Mucosa of descending colon (tissue), 3 donors: ENCODE data around the gene MUC12. TPM values are rescaled to one million over a fixed set of nuclear protein-coding genes. Genes with fewer than 3 reads are reported as not detected.

ENCODE experiments used
- ATAC-seq: fragments of 200-7000 bp; cut with Tn5 transposase; one replicate; pipeline ENCODE4 v1.9.1; 2020; ENCODE audit warnings: mild to moderate bottlenecking, moderate library complexity
- DNase-seq, 3 donors: peaks; one replicate each; pipeline ENCODE4 v3.0.0-alpha.2; 2020
- H3K36me3 ChIP-seq: fragments of 200-600 bp; one replicate; pipeline ENCODE4 v1.8.0; 2021; ENCODE audit warnings: low read depth, mild to moderate bottlenecking
- H3K4me1 ChIP-seq: fragments of 200-600 bp; one replicate; pipeline ENCODE4 v1.8.0; 2021; ENCODE audit warnings: low read depth, mild to moderate bottlenecking
- H3K4me3 ChIP-seq: fragments of 200-600 bp; one replicate; pipeline ENCODE4 v1.8.0; 2021; ENCODE audit warnings: mild to moderate bottlenecking
- H3K9me3 ChIP-seq: fragments of 200-600 bp; one replicate; pipeline ENCODE4 v1.8.0; 2021; ENCODE audit warnings: mild to moderate bottlenecking
- CTCF ChIP-seq: fragments of 200-600 bp; IDR thresholded peaks from one replicate; pipeline ENCODE4 v1.8.0; 2022; ENCODE audit warnings: antibody characterized with exemption, mild to moderate bottlenecking
- intact Hi-C, 2 donors: fragments of 100-400 bp; cut with DNase I in 1 of 2; cut with micrococcal nuclease in 1 of 2; formaldehyde crosslinking; loops; one replicate each; pipeline versions ENCODE4 v1.11.0 to v1.11.1; 2022; cut with DNase I, micrococcal nuclease
- total RNA-seq, 3 donors: library from RNA; stranded (reverse); fragmentation: NEBNext Ultra II Directional in 2 of 3; extraction: Animal tissue kit (Norgen Biotek cat#: 25700) in 2 of 3; gene quantifications; one replicate each; pipeline versions ENCODE4 v1.2.1 to v1.2.4, GENCODE V29; 2021 to 2023
- donor health status: DM: no; HTN: no; CAD: no; lungs with moderate emphysema.
- donor health status: DM: no; HTN: no; CAD: no.
- donor health status: DM: no; HTN: yes; CAD: no.

Gene MUC12
- total RNA-seq, 3 donors from 2014 or later, result 357 to 848 (median 814) TPM

GRCh38 chr7:100951888-100952560, 17.3 kb upstream of the MUC12 start:
- intact Hi-C loops, result no loop called here
- no peak for TF ChIP-seq CTCF
- Histone ChIP-seq H3K36me3 (no peaks in the 10 kb centered on the region), H3K9me3 (no peaks in the 10 kb centered on the region), H3K4me3 (no peak overlapping the region), H3K4me1 (peaks cover 5% of the 10 kb centered on the region)
- DNase-seq (no peak), ATAC-seq (no peak)

GRCh38 chr7:100952641-100953040, 16.7 kb upstream of the MUC12 start:
- Histone ChIP-seq H3K4me1 (peaks cover 5% of the 10 kb centered on the region), H3K4me3 (no peak overlapping the region), H3K9me3 (no peaks in the 10 kb centered on the region), H3K36me3 (no peaks in the 10 kb centered on the region)
- intact Hi-C loops, result no loop called here
- TF ChIP-seq CTCF, result no peak
- ATAC-seq (no peak), DNase-seq (no peak)

- Histone ChIP-seq H3K4me1 (no peaks in the 10 kb centered on the region), H3K9me3 (no peaks in the 10 kb centered on the region), H3K36me3 (no peaks in the 10 kb centered on the region), H3K4me3 (no peak overlapping the region)
- ATAC-seq (no peak), DNase-seq (no peak)
- intact Hi-C loops, result no loop called here
- no peak for TF ChIP-seq CTCF
Measured at GRCh38 chr7:100957832-100958421, 11.4 kb upstream of the MUC12 start.

GRCh38 chr7:100959894-100960293, 9.5 kb upstream of the MUC12 start:
- intact Hi-C loops, result no loop called here
- no peak overlapping the region for H3K4me3 ChIP-seq
- TF ChIP-seq CTCF, result no peak
- no peak for DNase-seq
- H3K9me3 ChIP-seq, result no peaks in the 10 kb centered on the region
- no peaks in the 10 kb centered on the region for H3K36me3 ChIP-seq
- H3K4me1 ChIP-seq, result no peaks in the 10 kb centered on the region
- ATAC-seq, result no peak

- intact Hi-C loops, result no loop called here
- DNase-seq, result no peak
- no peak overlapping the region for H3K4me3 ChIP-seq
- no peaks in the 10 kb centered on the region for H3K36me3 ChIP-seq
- no peak for ATAC-seq
- H3K4me1 ChIP-seq, result no peaks in the 10 kb centered on the region
- TF ChIP-seq CTCF, result no peak
- no peaks in the 10 kb centered on the region for H3K9me3 ChIP-seq
Measured at GRCh38 chr7:100962537-100962936, 6.8 kb upstream of the MUC12 start.
